Thoracic aorta (tissue), 2 donors: ENCODE measurements around the gene RRM2. TPM values are rescaled to one million over a fixed set of nuclear protein-coding genes. Genes with fewer than 3 reads are reported as not detected.

ENCODE experiments used
- ATAC-seq: fragments of 150-250 bp; one replicate; pipeline ENCODE4 v1.8.0; 2017; ENCODE audit warnings: low read depth; ENCODE audit not compliant: insufficient number of reproducible peaks, low FRiP score
- DNase-seq: peaks from one replicate; pipeline ENCODE4 v3.0.0-alpha.2; 2020; ENCODE audit warnings: low spot score
- H3K27ac ChIP-seq, 2 donors: fragments of 200-600 bp; sonication (generic); 1 replicate in 1 of 2; 2 replicates in 1 of 2; pipeline ENCODE4 v1.5.1; 2016; ENCODE audit warnings: mild to moderate bottlenecking in 2 of 2, moderate library complexity in 2 of 2
- H3K27me3 ChIP-seq: fragments of 200-600 bp; sonication (generic); replicated peaks from 2 replicates; pipeline ENCODE4 v1.6.0; 2016; ENCODE audit warnings: mild to moderate bottlenecking; ENCODE audit not compliant: insufficient read depth
- H3K36me3 ChIP-seq: fragments of 200-600 bp; sonication (generic); one replicate; pipeline ENCODE4 v1.5.1; 2016
- H3K4me1 ChIP-seq, 2 donors: fragments of 200-600 bp; sonication (generic); 1 replicate in 1 of 2; 2 replicates in 1 of 2; pipeline versions ENCODE4 v1.5.1 to v1.6.0; 2016; ENCODE audit warnings: low read depth in 2 of 2, mild to moderate bottlenecking in 1 of 2; ENCODE audit not compliant: control insufficient read depth in 1 of 2
- H3K4me3 ChIP-seq: fragments of 200-600 bp; sonication (generic); 2 replicates; pipeline ENCODE4 v1.5.1; 2016; ENCODE audit warnings: mild to moderate bottlenecking
- H3K9me3 ChIP-seq: fragments of 200-600 bp; sonication (generic); 2 replicates; pipeline ENCODE4 v1.5.1; 2016
- CTCF ChIP-seq: fragments of 200-600 bp; sonication (generic); IDR thresholded peaks from one replicate; pipeline ENCODE4 v1.5.1; 2019; ENCODE audit warnings: antibody characterized with exemption
- total RNA-seq, 2 donors: library from RNA; depleted of rRNA; stranded (reverse); fragments of >200 nt; gene quantifications; one replicate each; pipeline versions ENCODE4 v1.1.0 to v1.2.3, GENCODE V29; 2016

The RRM2 gene
- total RNA-seq, 2 donors from 2014 or later = 0.92 to 1.2 TPM

GRCh38 chr2:10174173-10174572 lies 51.6 kb downstream of the RRM2 start:
- H3K27me3 ChIP-seq = no peaks in the 10 kb centered on the region
- no peak for ATAC-seq
- no peak for TF ChIP-seq CTCF
- H3K4me3 ChIP-seq = no peak overlapping the region
- no peak for DNase-seq
- H3K4me1 ChIP-seq = no peaks in the 10 kb centered on the region
- H3K9me3 ChIP-seq = no peaks in the 10 kb centered on the region
- H3K36me3 ChIP-seq = no peaks in the 10 kb centered on the region
- H3K27ac ChIP-seq = no peak overlapping the region

GRCh38 chr2:10175441-10175840 lies 52.9 kb downstream of the RRM2 start:
- no peak overlapping the region for H3K27ac ChIP-seq
- ATAC-seq = no peak
- H3K4me1 ChIP-seq = no peaks in the 10 kb centered on the region
- H3K36me3 ChIP-seq = no peaks in the 10 kb centered on the region
- no peak for TF ChIP-seq CTCF
- DNase-seq = no peak
- H3K4me3 ChIP-seq = no peak overlapping the region
- no peaks in the 10 kb centered on the region for H3K9me3 ChIP-seq
- H3K27me3 ChIP-seq = no peaks in the 10 kb centered on the region

GRCh38 chr2:10178751-10179150 lies 56.2 kb downstream of the RRM2 start:
- no peak overlapping the region for H3K4me3 ChIP-seq
- H3K27me3 ChIP-seq = no peaks in the 10 kb centered on the region
- no peak for TF ChIP-seq CTCF
- no peaks in the 10 kb centered on the region for H3K36me3 ChIP-seq
- H3K9me3 ChIP-seq = no peaks in the 10 kb centered on the region
- ATAC-seq = no peak
- DNase-seq = no peak
- H3K27ac ChIP-seq = no peak overlapping the region
- no peaks in the 10 kb centered on the region for H3K4me1 ChIP-seq

- Histone ChIP-seq H3K36me3 (no peaks in the 10 kb centered on the region), H3K4me3 (no peak overlapping the region), H3K27ac (no peak overlapping the region), H3K27me3 (no peaks in the 10 kb centered on the region), H3K9me3 (no peaks in the 10 kb centered on the region), H3K4me1 (no peaks in the 10 kb centered on the region)
- DNase-seq = no peak
- no peak for ATAC-seq
- no peak for TF ChIP-seq CTCF
Observed at GRCh38 chr2:10179422-10179821, 56.9 kb downstream of the RRM2 start.

- no peaks in the 10 kb centered on the region for H3K36me3 ChIP-seq
Observed at GRCh38 chr2:10180229-10180628, 57.7 kb downstream of the RRM2 start.

More at GRCh38 chr2:10180229-10180628, 57.7 kb downstream of the RRM2 start:
- no peaks in the 10 kb centered on the region for H3K27me3 ChIP-seq
- no peak for TF ChIP-seq CTCF
- no peak overlapping the region for H3K4me3 ChIP-seq
- no peak overlapping the region for H3K27ac ChIP-seq
- no peaks in the 10 kb centered on the region for H3K9me3 ChIP-seq
- DNase-seq (no peak), ATAC-seq (no peak)
- no peaks in the 10 kb centered on the region for H3K4me1 ChIP-seq

Other genes starting within 250 kb of the RRM2 start
- gene GRHL1, start 171.0 kb upstream of the RRM2 start, total RNA-seq = 1 to 10 TPM in 1 of 2 donors, under 1 TPM in 1; 0.41 to 9.5 TPM
- 10 to 100 TPM; 14.4 to 20.0 TPM for gene KLF11, start 79.2 kb upstream of the RRM2 start, total RNA-seq
- 10 to 100 TPM; 13.5 to 26.9 TPM for gene CYS1, start 42.3 kb upstream of the RRM2 start, total RNA-seq
- gene HPCAL1, start 180.2 kb downstream of the RRM2 start, total RNA-seq = 10 to 100 TPM; 34.6 to 50.2 TPM